NCI-H526 treated with DMSO at 0.1 percent for 48 hours (cell line): Measurements from ENCODE around the gene TCAF1.
"Not testable (repeated sequence)": the region's sequence is repeated elsewhere in the genome, so short reads cannot be mapped to it uniquely, and the experiment has no call there.

Experiments used
- DNase-seq: peaks from one replicate; lab custom pipeline; 2025; lab: John Stamatoyannopoulos, UW

TCAF1 gene

DNA sequence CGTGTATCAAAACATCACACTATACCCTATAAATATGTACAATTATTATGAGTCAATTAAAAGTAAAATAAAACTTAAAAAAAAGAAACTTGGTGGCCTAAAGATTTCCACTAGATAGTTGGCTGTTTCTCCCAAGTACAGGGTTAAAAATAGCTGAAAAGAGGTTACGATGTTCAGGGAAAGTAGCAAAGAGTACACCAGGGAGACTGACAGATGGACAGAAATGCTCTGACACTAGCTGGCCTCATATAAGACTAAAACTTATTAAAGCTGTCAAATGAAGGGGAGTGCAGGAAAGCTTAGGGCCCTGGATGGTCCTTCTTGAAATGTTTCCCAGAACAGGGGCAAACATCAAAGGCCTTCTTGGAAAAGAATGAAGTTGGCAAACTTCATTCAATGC, 51.3 kb downstream of the TCAF1 start:
- no peak for DNase-seq

GRCh38 chr7:143849785-143850479, 52.0 kb downstream of the TCAF1 start:
- DNase-seq: no peak

GRCh38 chr7:143848192-143848591, 53.8 kb downstream of the TCAF1 start:
- DNase-seq: no peak

DNA sequence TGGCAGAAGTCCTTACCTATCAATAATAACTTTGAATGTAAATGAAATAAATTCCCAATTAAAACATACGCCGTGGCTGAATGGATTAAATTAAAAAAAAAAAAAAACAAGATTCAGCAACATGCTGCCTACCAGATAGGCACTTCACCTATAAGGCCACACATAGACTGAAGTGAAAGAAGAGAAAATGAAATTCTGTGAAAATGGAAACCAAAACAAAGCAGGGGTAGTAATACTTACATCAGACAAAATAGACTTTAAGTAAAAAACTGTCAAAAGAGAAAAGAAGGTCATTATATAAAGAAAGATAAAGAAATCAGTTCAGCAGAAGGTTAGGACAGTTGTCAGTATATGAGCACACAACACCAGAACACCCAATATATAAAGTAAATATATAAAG, 55.3 kb downstream of the TCAF1 start:
- no peak for DNase-seq

DNA sequence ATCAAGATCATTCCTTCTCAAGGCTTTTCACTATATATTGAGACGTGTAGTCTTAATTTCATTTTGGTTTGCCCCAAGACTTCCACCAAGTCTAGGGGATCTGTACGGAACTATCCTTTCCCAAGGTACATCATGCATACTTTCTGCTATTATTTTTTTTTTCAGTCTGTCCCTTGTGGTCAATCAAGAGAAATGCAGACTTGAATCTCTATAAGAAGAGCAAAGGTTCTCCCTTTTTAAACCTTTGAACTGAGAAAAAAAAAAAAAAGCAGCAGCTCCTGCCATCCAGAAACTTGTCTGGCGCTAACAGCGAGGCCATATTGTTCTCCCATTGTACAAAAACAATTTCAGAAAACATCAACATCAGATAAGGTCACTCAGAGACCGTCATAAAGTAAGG, 60.3 kb downstream of the TCAF1 start:
- not testable (repeated sequence) for DNase-seq

DNA sequence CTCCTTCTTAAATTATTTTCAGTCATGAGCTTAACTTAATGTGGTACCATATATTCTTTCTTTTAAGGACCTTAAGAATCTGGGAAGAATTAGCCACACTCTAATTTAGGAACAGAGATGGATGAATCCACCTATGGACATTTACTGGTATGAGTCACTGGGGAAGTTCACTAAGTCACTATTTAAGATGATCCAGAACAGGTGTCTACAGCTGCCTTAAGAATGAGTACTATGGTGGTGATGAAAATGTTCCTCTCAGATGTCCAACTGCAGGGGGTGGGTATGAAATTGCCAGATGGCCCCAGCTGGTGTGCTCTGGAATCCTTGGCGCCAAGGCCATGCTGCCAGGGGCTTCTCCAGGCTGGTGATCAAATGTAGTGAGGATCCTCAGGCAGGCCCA, 61.9 kb downstream of the TCAF1 start:
- DNase-seq: not testable (repeated sequence)

- not testable (repeated sequence) for DNase-seq
Observed at GRCh38 chr7:143837223-143837622, 64.8 kb downstream of the TCAF1 start.

- DNase-seq: peak; percentile 27
Observed at GRCh38 chr7:143836622-143837021, 65.4 kb downstream of the TCAF1 start.

GRCh38 chr7:143836088-143836487, 65.9 kb downstream of the TCAF1 start:
- not testable (repeated sequence) for DNase-seq

GRCh38 chr7:143826578-143826977, 75.4 kb downstream of the TCAF1 start:
- not testable (repeated sequence) for DNase-seq

GRCh38 chr7:143824295-143825135, 77.5 kb downstream of the TCAF1 start:
- DNase-seq: not testable (repeated sequence)

GRCh38 chr7:143823634-143824294, 78.2 kb downstream of the TCAF1 start:
- not testable (repeated sequence) for DNase-seq

- DNase-seq: not testable (repeated sequence)
Observed at GRCh38 chr7:143821392-143822277, 80.3 kb downstream of the TCAF1 start.

- not testable (repeated sequence) for DNase-seq
Observed at GRCh38 chr7:143817873-143818272, 84.1 kb downstream of the TCAF1 start.

DNA sequence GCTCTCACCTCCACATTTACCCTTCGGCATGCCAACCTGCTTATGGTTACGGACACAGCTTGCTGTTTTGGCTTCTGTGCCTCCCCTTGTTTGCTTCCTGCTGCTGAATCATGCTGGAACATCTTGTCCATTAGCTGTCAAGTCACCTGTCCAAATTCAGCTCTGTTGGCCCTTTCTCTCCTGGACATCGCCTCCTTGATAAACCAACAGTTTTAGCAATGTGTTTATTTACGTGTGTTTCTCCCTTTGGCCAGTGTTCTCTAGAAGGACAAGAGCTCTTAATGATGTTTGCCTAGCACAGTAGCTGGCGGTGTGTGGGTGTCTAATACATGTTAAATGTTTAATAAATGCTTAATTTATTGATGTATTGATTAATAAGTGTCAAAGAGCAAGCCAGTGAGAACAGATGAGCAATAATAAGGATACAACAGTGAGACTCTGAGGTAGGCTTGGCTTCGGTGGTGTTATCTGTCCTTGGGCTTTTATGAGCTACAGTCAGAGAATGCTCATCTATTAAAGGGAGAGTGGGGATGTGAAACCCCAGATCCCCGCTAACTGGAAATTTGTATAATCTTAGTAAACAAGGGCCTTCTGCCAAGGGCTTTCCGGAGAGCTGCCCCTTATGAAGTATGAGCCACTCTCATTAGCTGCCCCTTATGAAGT, 85.4 kb downstream of the TCAF1 start:
- DNase-seq: not testable (repeated sequence)

GRCh38 chr7:143810639-143811038, 91.3 kb downstream of the TCAF1 start:
- not testable (repeated sequence) for DNase-seq

GRCh38 chr7:143806664-143807071, 95.3 kb downstream of the TCAF1 start:
- DNase-seq: not testable (repeated sequence)
